Measurements from ENCODE around the gene SERTAD2.
A peak's percentile ranks its signal among the peaks of the same experiment; 100 is the strongest.

The SERTAD2 gene

GRCh38 chr2:64586883-64587481 is 66.7 kb downstream of the SERTAD2 start:
- Histone ChIP-seq H3K27me3 (replicated peaks; ENCODE audit: control insufficient read depth, insufficient read depth, low read length) (no peaks in the 10 kb centered on the region), H3K9ac (ENCODE audit: low read length) (no peak overlapping the region)
- peak; percentile 85 for DNase-seq (ENCODE audit: low read depth)

GRCh38 chr2:64586054-64586453 is 67.7 kb downstream of the SERTAD2 start:
- H3K9ac ChIP-seq (ENCODE audit: low read length) = no peak overlapping the region
- no peaks in the 10 kb centered on the region for H3K27me3 ChIP-seq (replicated peaks; ENCODE audit: control insufficient read depth, insufficient read depth, low read length)
- H3K4me3 ChIP-seq (ENCODE audit: low read length) = no peak overlapping the region
- DNase-seq (ENCODE audit: low read depth) = no peak
- H3K4me1 ChIP-seq (ENCODE audit: control insufficient read depth, insufficient read depth, low read length) = peaks cover 8% of the 10 kb centered on the region
- peaks cover 31% of the 10 kb centered on the region for H3K36me3 ChIP-seq (ENCODE audit: control insufficient read depth, insufficient read depth, low read length, severe bottlenecking)
- no peaks in the 10 kb centered on the region for H3K9me3 ChIP-seq (ENCODE audit: control insufficient read depth, low read length)

More at GRCh38 chr2:64586883-64587481, 66.7 kb downstream of the SERTAD2 start:
- H3K9me3 ChIP-seq (ENCODE audit: control insufficient read depth, low read length) = no peaks in the 10 kb centered on the region
- no peak overlapping the region for H3K4me3 ChIP-seq (ENCODE audit: low read length)
- peaks cover 36% of the 10 kb centered on the region for H3K36me3 ChIP-seq (ENCODE audit: control insufficient read depth, insufficient read depth, low read length, severe bottlenecking)
- H3K4me1 ChIP-seq (ENCODE audit: control insufficient read depth, insufficient read depth, low read length) = peaks cover 8% of the 10 kb centered on the region

- peaks cover 8% of the 10 kb centered on the region for H3K4me1 ChIP-seq (ENCODE audit: control insufficient read depth, insufficient read depth, low read length)
- H3K4me3 ChIP-seq (ENCODE audit: low read length) = no peak overlapping the region
- no peak overlapping the region for H3K9ac ChIP-seq (ENCODE audit: low read length)
- H3K36me3 ChIP-seq (ENCODE audit: control insufficient read depth, insufficient read depth, low read length, severe bottlenecking) = peaks cover 34% of the 10 kb centered on the region
- no peaks in the 10 kb centered on the region for H3K27me3 ChIP-seq (replicated peaks; ENCODE audit: control insufficient read depth, insufficient read depth, low read length)
- no peaks in the 10 kb centered on the region for H3K9me3 ChIP-seq (ENCODE audit: control insufficient read depth, low read length)
- no peak for DNase-seq (ENCODE audit: low read depth)
Observed at GRCh38 chr2:64582774-64583340, 70.9 kb downstream of the SERTAD2 start.

GRCh38 chr2:64581777-64582539 is 71.8 kb downstream of the SERTAD2 start:
- Histone ChIP-seq H3K9ac (ENCODE audit: low read length) (no peak overlapping the region), H3K36me3 (ENCODE audit: control insufficient read depth, insufficient read depth, low read length, severe bottlenecking) (peaks cover 38% of the 10 kb centered on the region)
- no peak for DNase-seq (ENCODE audit: low read depth)

More at GRCh38 chr2:64581777-64582539, 71.8 kb downstream of the SERTAD2 start:
- H3K4me3 ChIP-seq (ENCODE audit: low read length) = no peak overlapping the region
- H3K4me1 ChIP-seq (ENCODE audit: control insufficient read depth, insufficient read depth, low read length) = peaks cover under 1% of the 10 kb centered on the region
- H3K9me3 ChIP-seq (ENCODE audit: control insufficient read depth, low read length) = no peaks in the 10 kb centered on the region
- no peaks in the 10 kb centered on the region for H3K27me3 ChIP-seq (replicated peaks; ENCODE audit: control insufficient read depth, insufficient read depth, low read length)

Measured in adipocyte (in vitro differentiated cells).